ENCODE measurements around the gene SPTB.

Gene SPTB

GRCh38 chr14:64743061-64743460, 136.6 kb downstream of the SPTB start:
- no peak overlapping the region for H3K4me3 ChIP-seq (ENCODE audit: low read depth, low read length)
- DNase-seq (ENCODE audit: low read depth): no peak
- TF ChIP-seq CTCF (IDR thresholded peaks at IDR 0.05; ENCODE audit: low read depth, low read length, missing control alignments): no peak

GRCh38 chr14:64741961-64742360, 137.7 kb downstream of the SPTB start:
- TF ChIP-seq CTCF (IDR thresholded peaks at IDR 0.05; ENCODE audit: low read depth, low read length, missing control alignments): no peak
- H3K4me3 ChIP-seq (ENCODE audit: low read depth, low read length): no peak overlapping the region
- DNase-seq (ENCODE audit: low read depth): no peak

GRCh38 chr14:64741200-64741599, 138.5 kb downstream of the SPTB start:
- no peak overlapping the region for H3K4me3 ChIP-seq (ENCODE audit: low read depth, low read length)
- no peak for TF ChIP-seq CTCF (IDR thresholded peaks at IDR 0.05; ENCODE audit: low read depth, low read length, missing control alignments)
- no peak for DNase-seq (ENCODE audit: low read depth)

- DNase-seq (ENCODE audit: low read depth): no peak
- no peak overlapping the region for H3K4me3 ChIP-seq (ENCODE audit: low read depth, low read length)
- TF ChIP-seq CTCF (IDR thresholded peaks at IDR 0.05; ENCODE audit: low read depth, low read length, missing control alignments): no peak
These were observed 141.4 kb downstream of the SPTB start for GRCh38 chr14:64738281-64738804.

- DNase-seq (ENCODE audit: low read depth): no peak
- H3K4me3 ChIP-seq (ENCODE audit: low read depth, low read length): no peak overlapping the region
- no peak for TF ChIP-seq CTCF (IDR thresholded peaks at IDR 0.05; ENCODE audit: low read depth, low read length, missing control alignments)
These were observed 142.1 kb downstream of the SPTB start for GRCh38 chr14:64737391-64738280.

GRCh38 chr14:64736271-64737169, 143.2 kb downstream of the SPTB start:
- no peak for TF ChIP-seq CTCF (IDR thresholded peaks at IDR 0.05; ENCODE audit: low read depth, low read length, missing control alignments)
- no peak for DNase-seq (ENCODE audit: low read depth)

More at GRCh38 chr14:64736271-64737169, 143.2 kb downstream of the SPTB start:
- no peak overlapping the region for H3K4me3 ChIP-seq (ENCODE audit: low read depth, low read length)
